Epithelial cell of esophagus (primary cell): ENCODE measurements around the gene ADORA2B.

Experiments
- DNase-seq: peaks from one replicate; pipeline ENCODE4 v3.0.0; 2010; ENCODE audit warnings: low read depth
- H3K4me3 ChIP-seq: 2 replicates; pipeline ENCODE4 v1.5.1; 2011; ENCODE audit warnings: mild to moderate bottlenecking, low read length, control low read depth
- CTCF ChIP-seq: IDR thresholded peaks from 2 replicates; pipeline ENCODE4 v1.5.1; 2011; ENCODE audit warnings: low read depth, mild to moderate bottlenecking, low read length, control low read depth, inconsistent platforms; ENCODE audit not compliant: insufficient read depth; ENCODE audit errors: missing control alignments

The ADORA2B gene

GRCh38 chr17:15947271-15947670 lies 2.3 kb downstream of the ADORA2B start:
- no peak for TF ChIP-seq CTCF
- H3K4me3 ChIP-seq = peak overlapping the region; percentile 72
- DNase-seq = peak; percentile 94

GRCh38 chr17:15947976-15948752 lies 3.2 kb downstream of the ADORA2B start:
- H3K4me3 ChIP-seq = peak overlapping the region; percentile 16
- DNase-seq = peak; percentile 58
- no peak for TF ChIP-seq CTCF

- H3K4me3 ChIP-seq = no peak overlapping the region
- TF ChIP-seq CTCF = no peak
- no peak for DNase-seq
These were observed 6.6 kb downstream of the ADORA2B start for GRCh38 chr17:15951368-15952047.

GRCh38 chr17:15952048-15952532 lies 7.2 kb downstream of the ADORA2B start:
- no peak for DNase-seq
- TF ChIP-seq CTCF = no peak
- no peak overlapping the region for H3K4me3 ChIP-seq

GRCh38 chr17:15952916-15953790 lies 8.2 kb downstream of the ADORA2B start:
- TF ChIP-seq CTCF = no peak
- no peak for DNase-seq
- no peak overlapping the region for H3K4me3 ChIP-seq

GRCh38 chr17:15954222-15954621 lies 9.3 kb downstream of the ADORA2B start:
- peak; percentile 25 for TF ChIP-seq CTCF
- peak; percentile 97 for DNase-seq
- no peak overlapping the region for H3K4me3 ChIP-seq
